ENCODE measurements around the gene CST5.

CST5 gene

DNA sequence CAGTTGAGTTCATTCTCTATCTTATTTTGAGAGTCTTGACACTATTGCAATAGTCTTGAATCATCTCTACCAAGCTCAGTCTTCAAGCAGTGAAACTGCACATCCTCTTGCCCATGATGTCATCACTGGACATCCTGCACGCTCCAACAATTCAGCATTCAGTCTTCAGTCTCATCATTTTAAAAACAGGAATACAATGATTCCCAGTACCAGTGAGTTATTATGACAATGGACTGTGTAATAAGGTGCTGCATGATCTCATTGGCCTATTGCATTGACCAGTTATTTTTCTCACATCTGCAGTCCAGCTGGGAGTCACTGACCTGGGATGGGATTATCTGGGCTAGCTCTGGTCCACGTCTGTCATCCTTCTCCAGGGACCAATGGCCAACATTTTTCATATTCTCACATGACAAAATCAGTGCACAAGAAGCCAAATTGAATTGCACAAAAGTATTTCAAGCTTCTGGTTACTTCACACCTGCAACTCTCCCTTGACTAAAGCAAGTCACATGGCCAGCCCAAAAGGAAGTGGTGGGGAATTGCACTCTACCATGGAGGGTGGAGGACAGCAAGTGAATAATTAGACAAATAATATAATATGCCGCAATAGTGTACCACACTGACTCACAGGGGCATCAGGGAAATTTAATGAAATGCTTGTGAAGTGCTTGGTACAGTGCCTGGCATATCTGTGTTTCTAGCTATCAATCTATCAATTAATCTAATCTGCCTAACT, 46.6 kb downstream of the CST5 start:
- no peak for DNase-seq

DNA sequence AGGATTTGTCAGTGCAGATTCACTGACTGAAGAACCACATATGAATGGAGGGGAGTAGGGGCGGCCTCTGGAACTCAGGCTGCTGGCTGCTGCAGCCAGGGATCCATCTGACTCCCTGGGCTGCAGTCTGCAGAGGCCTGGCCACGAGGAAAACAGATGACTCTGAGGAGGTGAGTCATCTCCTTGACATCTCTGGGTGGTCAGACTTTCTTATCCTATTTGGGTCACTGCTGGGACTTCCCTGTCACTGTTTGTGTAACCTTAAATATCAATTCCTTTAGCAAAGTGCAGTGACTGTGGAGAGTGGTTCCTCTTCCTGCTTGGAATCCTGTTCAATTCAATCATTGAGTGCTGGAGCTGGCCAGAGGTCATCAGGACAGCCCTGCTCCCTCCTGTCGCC, 47.6 kb downstream of the CST5 start:
- DNase-seq = peak; percentile 7

DNA sequence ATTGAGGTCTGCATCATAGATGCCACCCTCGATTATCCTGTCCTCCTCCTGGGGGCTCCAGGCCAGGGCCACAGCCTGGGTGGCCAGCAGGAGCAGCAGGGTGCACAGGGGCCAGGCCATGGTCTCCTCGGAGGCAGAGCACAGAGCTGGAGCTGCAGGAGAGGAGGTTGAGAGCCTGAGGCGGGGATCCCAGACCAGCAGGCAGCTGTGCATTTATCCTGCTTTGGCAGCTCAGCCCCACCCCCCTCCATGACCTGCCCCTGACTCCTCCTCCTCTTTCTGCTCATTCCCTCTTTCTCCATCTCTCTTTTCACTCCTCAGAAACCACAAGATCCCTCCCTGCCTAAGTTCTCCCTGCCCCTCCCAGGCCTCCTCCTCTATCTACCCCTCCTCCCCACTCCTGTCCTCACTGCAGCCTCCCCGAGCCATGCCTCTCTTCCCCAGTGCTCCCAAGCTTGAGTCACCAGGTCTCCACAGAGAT, 53.0 kb downstream of the CST5 start, which contains the start of gene CST2:
Gene CST2, minus strand, starts transcription at position 189 of the 481 bp plus-strand sequence. Its CDS starts 69 bp downstream, at position 120.
- no peak for DNase-seq
